PC-3 (cell line): ENCODE results near the gene ATP8A2. TPM values are rescaled to one million over a fixed set of nuclear protein-coding genes. Genes with fewer than 3 reads are reported as not detected.

Source experiments
- ATAC-seq: fragments of 200-7000 bp; cut with Tn5 transposase; 2 replicates; pipeline ENCODE4 v1.9.1; 2020; ENCODE audit warnings: mild to moderate bottlenecking, moderate library complexity
- BruUV-seq: library from RNA; stranded (reverse); fragments of 400-500 nt; replicated peaks from 2 replicates; lab custom pipeline; 2021; lab: Mats Ljungman, UMichigan
- CTCF ChIA-PET: fragments of 300-600 bp; sonication (Branson Sonifier 250); formaldehyde crosslinking; loops from one replicate; lab custom pipeline; 2022; ENCODE audit warnings: antibody characterized with exemption; lab: Charles Lee
- POLR2A ChIA-PET: fragments of 300-600 bp; sonication (Branson Sonifier 250); formaldehyde crosslinking; loops from one replicate; lab custom pipeline; 2022; ENCODE audit warnings: antibody characterized with exemption; ENCODE audit not compliant: unreplicated experiment; lab: Charles Lee
- DNase-seq: peaks from one replicate; pipeline ENCODE4 v3.0.0-alpha.2; 2015
- H2AFZ ChIP-seq: fragments of 300-600 bp; sonication (generic); 2 replicates; pipeline ENCODE4 v1.6.0; 2016; ENCODE audit warnings: antibody characterized with exemption, low read length
- H3F3A ChIP-seq: fragments of 300-600 bp; sonication (generic); one replicate; pipeline ENCODE4 v1.6.0; 2017; ENCODE audit warnings: antibody characterized with exemption, low read length, control low read depth, mild to moderate bottlenecking; ENCODE audit not compliant: unreplicated experiment
- H3K27ac ChIP-seq: fragments of 300-600 bp; sonication (generic); 2 replicates; pipeline ENCODE4 v1.5.1; 2016; ENCODE audit warnings: mild to moderate bottlenecking, low read length
- H3K27me3 ChIP-seq: fragments of 300-600 bp; sonication (generic); 2 replicates; pipeline ENCODE4 v1.6.1; 2016; ENCODE audit warnings: low read length, mixed read lengths
- H3K36me3 ChIP-seq: fragments of 300-600 bp; sonication (generic); 2 replicates; pipeline ENCODE4 v1.6.1; 2016; ENCODE audit warnings: low read depth, mixed run types, low read length, mixed read lengths
- H3K4me1 ChIP-seq: fragments of 300-600 bp; sonication (generic); 2 replicates; pipeline ENCODE4 v1.5.1; 2016; ENCODE audit warnings: low read length; ENCODE audit not compliant: insufficient read depth
- H3K4me2 ChIP-seq: fragments of 300-600 bp; sonication (generic); 2 replicates; pipeline ENCODE4 v1.6.0; 2016; ENCODE audit warnings: low read length
- H3K4me3 ChIP-seq: fragments of 300-600 bp; sonication (generic); 2 replicates; pipeline ENCODE4 v1.5.1; 2016; ENCODE audit warnings: mild to moderate bottlenecking, low read length, mixed read lengths
- H3K79me2 ChIP-seq: fragments of 300-600 bp; sonication (generic); 2 replicates; pipeline ENCODE4 v1.6.1; 2017; ENCODE audit warnings: low read length, mixed read lengths
- H3K9ac ChIP-seq: fragments of 300-600 bp; sonication (generic); 2 replicates; pipeline ENCODE4 v1.6.0; 2016; ENCODE audit warnings: mild to moderate bottlenecking, low read length
- H3K9me2 ChIP-seq: fragments of 300-600 bp; sonication (generic); replicated peaks from 2 replicates; pipeline ENCODE4 v1.6.1; 2016; ENCODE audit warnings: mixed run types, low read length, mixed read lengths
- H3K9me3 ChIP-seq: fragments of 300-600 bp; sonication (generic); 2 replicates; pipeline ENCODE4 v1.6.1; 2016; ENCODE audit warnings: low read length, mixed read lengths
- H4K20me1 ChIP-seq: fragments of 300-600 bp; sonication (generic); 2 replicates; pipeline ENCODE4 v1.6.1; 2016; ENCODE audit warnings: low read length, mixed read lengths
- CTCF ChIP-seq: fragments of 300-600 bp; sonication (generic); conservative IDR thresholded peaks from 2 replicates; pipeline ENCODE4 v1.5.1; 2017; ENCODE audit warnings: antibody characterized with exemption, low read depth, mild to moderate bottlenecking, low read length
- EZH2 ChIP-seq: fragments of 300-600 bp; sonication (generic); IDR thresholded peaks from one replicate; pipeline ENCODE4 v1.6.1; 2017; ENCODE audit warnings: antibody characterized with exemption, mild to moderate bottlenecking, low read length; ENCODE audit not compliant: unreplicated experiment
- EZH2phosphoT487 ChIP-seq: fragments of 300-600 bp; sonication (generic); IDR thresholded peaks from 2 replicates; pipeline ENCODE4 v1.6.1; 2018; ENCODE audit warnings: mild to moderate bottlenecking, antibody characterized with exemption, low read length, borderline replicate concordance
- intact Hi-C: fragments of 100-400 bp; cut with micrococcal nuclease; formaldehyde crosslinking; loops from 2 replicates; pipeline ENCODE4 v1.9.0; 2023
- total RNA-seq: library from RNA; depleted of rRNA; stranded (reverse); fragments of >200 nt; gene quantifications from 2 replicates; pipeline ENCODE4 v1.2.3, GENCODE V29; 2014

ATP8A2 gene
- total RNA-seq, 1 experiment from 2014 or later = 0.04 TPM

GRCh38 chr13:25929816-25930215, 558.0 kb downstream of the ATP8A2 start:
- no peaks in the 10 kb centered on the region for H3K27me3 ChIP-seq
- no peaks in the 10 kb centered on the region for H3K9me3 ChIP-seq
- CTCF ChIA-PET = no interaction called here
- no peak for DNase-seq
- no peak overlapping the region for H3K4me3 ChIP-seq
- no peaks in the 10 kb centered on the region for H3F3A ChIP-seq
- POLR2A ChIA-PET = no interaction called here
- H3K9me2 ChIP-seq = no peaks in the 10 kb centered on the region
- TF ChIP-seq EZH2 = no peak
- TF ChIP-seq EZH2phosphoT487 = no peak
- no peak for TF ChIP-seq CTCF
- no peak overlapping the region for H3K9ac ChIP-seq
- no peak overlapping the region for H3K4me2 ChIP-seq
- H3K27ac ChIP-seq = no peak overlapping the region
- ATAC-seq = no peak
- no peaks in the 10 kb centered on the region for H3K36me3 ChIP-seq
- no peaks in the 10 kb centered on the region for H3K4me1 ChIP-seq
- H3K79me2 ChIP-seq = no peaks in the 10 kb centered on the region
- no peak overlapping the region for H2AFZ ChIP-seq
- H4K20me1 ChIP-seq = no peaks in the 10 kb centered on the region
- intact Hi-C loops = no loop called here
- BruUV-seq = no TSS peak

GRCh38 chr13:25930653-25931052, 558.9 kb downstream of the ATP8A2 start:
- CTCF ChIA-PET = no interaction called here
- POLR2A ChIA-PET = no interaction called here
- no peak for DNase-seq

GRCh38 chr13:25932365-25932764, 560.6 kb downstream of the ATP8A2 start:
- TF ChIP-seq CTCF (no peak), EZH2phosphoT487 (no peak), EZH2 (no peak)
- ChIA-PET POLR2A (no interaction called here), CTCF (no interaction called here)
- no peak for ATAC-seq
- Histone ChIP-seq H3F3A (no peaks in the 10 kb centered on the region), H3K4me1 (no peaks in the 10 kb centered on the region), H3K79me2 (no peaks in the 10 kb centered on the region), H3K9me3 (no peaks in the 10 kb centered on the region), H3K27ac (no peak overlapping the region), H4K20me1 (no peaks in the 10 kb centered on the region), H3K9me2 (no peaks in the 10 kb centered on the region), H3K4me2 (no peak overlapping the region), H3K36me3 (no peaks in the 10 kb centered on the region), H3K4me3 (no peak overlapping the region), H3K27me3 (no peaks in the 10 kb centered on the region), H2AFZ (no peak overlapping the region), H3K9ac (no peak overlapping the region)
- intact Hi-C loops = no loop called here
- BruUV-seq = no TSS peak
- DNase-seq = no peak

More at GRCh38 chr13:25930653-25931052, 558.9 kb downstream of the ATP8A2 start:
- H3F3A ChIP-seq = no peaks in the 10 kb centered on the region
- no peaks in the 10 kb centered on the region for H4K20me1 ChIP-seq
- TF ChIP-seq EZH2phosphoT487 = no peak
- no peak for TF ChIP-seq EZH2
- no peak for TF ChIP-seq CTCF
- H3K79me2 ChIP-seq = no peaks in the 10 kb centered on the region
- no peak overlapping the region for H3K27ac ChIP-seq
- H3K9ac ChIP-seq = no peak overlapping the region
- no peak for ATAC-seq
- H3K4me1 ChIP-seq = no peaks in the 10 kb centered on the region
- no peaks in the 10 kb centered on the region for H3K36me3 ChIP-seq
- H3K9me2 ChIP-seq = no peaks in the 10 kb centered on the region
- no peaks in the 10 kb centered on the region for H3K9me3 ChIP-seq
- no peak overlapping the region for H3K4me2 ChIP-seq
- H3K27me3 ChIP-seq = no peaks in the 10 kb centered on the region
- intact Hi-C loops = no loop called here
- no peak overlapping the region for H2AFZ ChIP-seq
- no TSS peak for BruUV-seq
- H3K4me3 ChIP-seq = no peak overlapping the region
